Measurements from ENCODE around the gene TRIM33.

The TRIM33 gene

DNA sequence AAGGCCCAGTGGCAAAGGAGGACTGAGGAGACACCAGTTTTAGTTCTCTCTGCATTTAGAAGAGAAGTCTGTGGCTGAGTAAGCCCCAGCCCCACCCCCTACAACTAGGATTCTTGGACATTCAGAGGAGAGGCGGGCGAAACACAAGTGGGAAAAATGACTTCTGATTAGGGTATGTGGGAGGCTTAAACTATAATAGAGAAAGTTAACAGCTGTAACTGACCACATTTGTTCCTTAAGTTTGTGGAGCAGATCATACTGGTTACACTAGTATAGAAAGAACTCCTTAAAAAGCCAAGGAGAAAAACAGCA is 11.2 kb upstream of the TRIM33 start:
- DNase-seq: no peak
- no peaks in the 10 kb centered on the region for H3K36me3 ChIP-seq
- no peak overlapping the region for H3K4me3 ChIP-seq (ENCODE audit: low read depth, low read length)
- no peaks in the 10 kb centered on the region for H3K4me1 ChIP-seq
- H3K27me3 ChIP-seq: no peaks in the 10 kb centered on the region
- TF ChIP-seq, protein P1, sequence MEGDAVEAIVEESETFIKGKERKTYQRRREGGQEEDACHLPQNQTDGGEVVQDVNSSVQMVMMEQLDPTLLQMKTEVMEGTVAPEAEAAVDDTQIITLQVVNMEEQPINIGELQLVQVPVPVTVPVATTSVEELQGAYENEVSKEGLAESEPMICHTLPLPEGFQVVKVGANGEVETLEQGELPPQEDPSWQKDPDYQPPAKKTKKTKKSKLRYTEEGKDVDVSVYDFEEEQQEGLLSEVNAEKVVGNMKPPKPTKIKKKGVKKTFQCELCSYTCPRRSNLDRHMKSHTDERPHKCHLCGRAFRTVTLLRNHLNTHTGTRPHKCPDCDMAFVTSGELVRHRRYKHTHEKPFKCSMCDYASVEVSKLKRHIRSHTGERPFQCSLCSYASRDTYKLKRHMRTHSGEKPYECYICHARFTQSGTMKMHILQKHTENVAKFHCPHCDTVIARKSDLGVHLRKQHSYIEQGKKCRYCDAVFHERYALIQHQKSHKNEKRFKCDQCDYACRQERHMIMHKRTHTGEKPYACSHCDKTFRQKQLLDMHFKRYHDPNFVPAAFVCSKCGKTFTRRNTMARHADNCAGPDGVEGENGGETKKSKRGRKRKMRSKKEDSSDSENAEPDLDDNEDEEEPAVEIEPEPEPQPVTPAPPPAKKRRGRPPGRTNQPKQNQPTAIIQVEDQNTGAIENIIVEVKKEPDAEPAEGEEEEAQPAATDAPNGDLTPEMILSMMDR (IDR thresholded peaks at IDR 0.05; ENCODE audit: low read depth, low read length): no peak
- H3K9me3 ChIP-seq: no peaks in the 10 kb centered on the region

DNA sequence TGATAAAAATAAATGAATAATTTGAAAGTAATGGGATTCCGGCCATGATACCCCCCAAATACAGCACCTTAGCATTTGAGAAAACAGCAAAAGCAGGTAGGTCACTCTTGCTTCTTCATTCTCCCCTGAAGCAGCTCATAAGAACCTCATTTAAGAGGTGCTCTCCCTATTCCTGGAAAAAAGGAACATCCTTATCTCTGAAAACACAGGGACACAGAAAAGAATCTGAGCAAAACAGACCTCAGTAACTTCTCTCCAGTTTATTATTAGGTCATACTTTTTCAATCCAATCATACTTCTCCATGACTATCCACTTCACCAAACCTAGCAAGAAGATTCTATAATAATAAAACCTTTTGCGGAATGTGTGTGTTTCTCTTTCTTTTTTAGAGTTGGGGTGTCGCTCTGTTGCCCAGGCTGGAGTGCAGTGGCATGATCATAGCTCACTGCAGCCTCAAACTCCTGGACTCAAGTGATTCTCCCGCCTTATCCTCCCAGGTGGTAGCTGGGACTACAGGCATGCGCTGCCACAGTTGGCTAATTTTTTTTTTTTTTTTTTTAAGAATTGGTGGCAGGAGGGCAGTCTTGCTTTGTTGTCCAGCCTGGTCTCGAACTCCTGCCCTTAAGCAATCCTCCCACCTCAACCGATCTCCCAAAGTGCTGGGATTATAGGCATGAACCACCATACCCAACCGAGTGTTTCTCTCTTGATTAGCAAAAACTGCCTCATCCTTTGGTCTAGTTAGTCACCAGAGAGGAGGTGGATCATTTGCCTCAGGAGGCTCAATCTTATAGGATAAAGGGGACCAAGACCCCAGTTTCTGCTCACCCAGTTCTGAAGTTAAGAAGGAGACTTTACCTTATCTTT is 10.6 kb upstream of the TRIM33 start:
- H3K36me3 ChIP-seq: no peaks in the 10 kb centered on the region
- TF ChIP-seq, protein P1 (IDR thresholded peaks at IDR 0.05; ENCODE audit: low read depth, low read length): no peak
- H3K4me3 ChIP-seq (ENCODE audit: low read depth, low read length): no peak overlapping the region
- DNase-seq: no peak
- H3K4me1 ChIP-seq: no peaks in the 10 kb centered on the region
- H3K27me3 ChIP-seq: no peaks in the 10 kb centered on the region
- H3K9me3 ChIP-seq: no peaks in the 10 kb centered on the region

DNA sequence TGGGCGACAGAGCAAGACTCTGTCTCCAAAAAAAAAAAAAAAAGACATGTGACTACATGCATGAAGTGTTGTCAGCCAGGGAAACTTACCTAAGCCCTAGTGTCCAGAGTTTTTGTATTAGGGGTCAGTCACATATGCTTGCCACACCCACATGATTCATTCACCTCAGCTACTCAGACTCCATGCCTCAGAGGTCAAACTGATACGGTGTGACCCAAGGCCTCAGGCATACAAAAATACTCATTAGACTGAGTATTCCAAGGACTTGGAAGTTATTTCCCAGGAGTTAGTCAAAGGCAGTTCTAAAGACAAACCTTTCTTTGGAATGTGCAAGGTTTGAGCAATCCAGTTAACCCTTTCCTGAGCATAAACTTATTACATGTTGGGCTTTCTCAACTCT is 6.3 kb upstream of the TRIM33 start:
- no peak for DNase-seq
- no peaks in the 10 kb centered on the region for H3K36me3 ChIP-seq
- TF ChIP-seq, protein P1 (IDR thresholded peaks at IDR 0.05; ENCODE audit: low read depth, low read length): no peak
- H3K4me1 ChIP-seq: no peaks in the 10 kb centered on the region
- no peak overlapping the region for H3K4me3 ChIP-seq (ENCODE audit: low read depth, low read length)
- H3K9me3 ChIP-seq: no peaks in the 10 kb centered on the region
- no peaks in the 10 kb centered on the region; the same call in 1 of the 2 replicates for H3K27me3 ChIP-seq

DNA sequence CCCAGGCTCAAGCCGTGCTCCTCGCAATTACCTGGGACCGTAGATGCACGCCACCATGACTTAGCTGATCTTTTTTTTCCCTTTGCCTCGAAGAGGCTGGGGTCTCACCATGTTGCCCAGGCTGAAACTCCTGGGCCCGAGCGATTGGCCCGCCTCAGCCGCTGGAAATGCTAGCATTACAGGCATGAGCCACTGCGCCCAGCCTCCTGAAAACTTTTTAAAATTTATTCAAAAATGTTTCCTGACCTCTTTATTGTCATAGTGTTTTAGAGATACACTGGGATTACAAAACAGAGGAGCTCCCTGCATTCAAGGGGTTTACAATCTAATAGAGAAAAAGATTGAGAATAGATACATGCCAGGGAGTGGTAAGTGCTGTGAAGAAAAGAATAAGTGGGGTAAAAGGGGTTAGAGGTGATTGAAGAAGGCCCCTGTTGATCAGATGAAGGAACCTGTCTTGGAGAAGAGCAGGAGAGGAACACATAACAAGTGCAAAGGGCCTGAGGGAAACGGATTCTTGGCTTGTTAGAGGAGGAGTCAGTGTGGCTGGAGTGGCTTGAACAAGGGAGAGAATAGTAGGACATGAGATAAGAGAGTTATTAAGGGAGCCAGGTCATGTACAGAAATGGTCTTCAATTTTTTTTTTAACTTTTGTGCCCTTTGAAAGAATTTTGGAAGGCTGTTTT is 1.7 kb upstream of the TRIM33 start:
- Histone ChIP-seq H3K36me3 (no peaks in the 10 kb centered on the region; the same call in 1 of the 2 replicates), H3K4me1 (peaks cover 7% of the 10 kb centered on the region; the same call in 1 of the 2 replicates), H3K4me3 (ENCODE audit: low read depth, low read length) (no peak overlapping the region), H3K27me3 (no peaks in the 10 kb centered on the region; the same call in 1 of the 2 replicates), H3K9me3 (no peaks in the 10 kb centered on the region)
- no peak for DNase-seq
- TF ChIP-seq, protein P1 (IDR thresholded peaks at IDR 0.05; ENCODE audit: low read depth, low read length): no peak

DNA sequence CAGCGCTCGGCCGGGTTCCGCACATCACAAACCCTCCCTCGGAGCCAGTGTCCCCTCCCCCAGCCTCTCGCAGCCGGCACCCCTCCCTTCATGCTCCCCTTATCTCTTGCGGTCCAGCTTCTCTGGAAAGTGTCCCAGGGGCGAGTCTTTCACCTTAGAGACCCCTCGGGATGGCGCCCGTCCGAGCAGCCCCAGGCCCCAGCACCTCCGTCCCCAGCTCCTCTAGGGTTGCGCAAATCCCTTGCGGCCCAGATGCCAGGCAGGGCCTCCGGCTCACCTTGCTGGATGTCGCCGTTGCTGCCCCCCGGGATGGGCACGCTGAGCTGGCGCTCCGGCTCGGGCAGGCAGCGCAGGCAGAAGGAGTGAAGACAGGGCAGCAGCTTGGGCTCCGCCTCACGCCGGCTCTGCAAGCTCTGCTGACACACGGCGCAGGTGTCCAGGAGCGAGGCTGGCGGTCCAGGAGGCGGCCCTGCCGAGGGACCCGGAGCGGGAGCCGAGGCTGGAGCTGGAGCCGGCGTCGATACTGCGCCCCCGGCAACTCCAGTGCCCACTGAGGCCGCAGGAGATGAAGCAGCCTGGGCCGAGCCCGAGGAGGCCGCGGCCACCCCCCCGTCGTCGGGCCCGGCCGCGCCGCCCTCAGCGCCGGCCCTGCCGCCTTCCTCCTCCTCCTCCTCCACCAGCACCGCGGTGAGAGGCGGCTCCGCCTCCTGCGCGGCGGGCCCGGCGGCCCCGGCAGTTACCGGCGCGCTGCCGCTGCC is 550 bp downstream of the TRIM33 start:
- TF ChIP-seq, protein P1 (IDR thresholded peaks at IDR 0.05; ENCODE audit: low read depth, low read length): no peak
- Histone ChIP-seq H3K4me3 (ENCODE audit: low read depth, low read length) (peak overlapping the region; percentile 94), H3K27me3 (no peaks in the 10 kb centered on the region; the same call in 1 of the 2 replicates), H3K9me3 (no peaks in the 10 kb centered on the region), H3K36me3 (peaks cover 14% of the 10 kb centered on the region), H3K4me1 (peaks cover 7% of the 10 kb centered on the region; the same call in 1 of the 2 replicates)
- peak; percentile 38 for DNase-seq

Measured in BE2C (cell line).